ENCODE results near the gene PHOX2A. TPM values are rescaled to one million over a fixed set of nuclear protein-coding genes. Genes with fewer than 3 reads are reported as not detected.
A peak's percentile ranks its signal among the peaks of the same experiment; 100 is the strongest.

The PHOX2A gene
- total RNA-seq, 1 experiment from 2014 or later = not detected

DNA sequence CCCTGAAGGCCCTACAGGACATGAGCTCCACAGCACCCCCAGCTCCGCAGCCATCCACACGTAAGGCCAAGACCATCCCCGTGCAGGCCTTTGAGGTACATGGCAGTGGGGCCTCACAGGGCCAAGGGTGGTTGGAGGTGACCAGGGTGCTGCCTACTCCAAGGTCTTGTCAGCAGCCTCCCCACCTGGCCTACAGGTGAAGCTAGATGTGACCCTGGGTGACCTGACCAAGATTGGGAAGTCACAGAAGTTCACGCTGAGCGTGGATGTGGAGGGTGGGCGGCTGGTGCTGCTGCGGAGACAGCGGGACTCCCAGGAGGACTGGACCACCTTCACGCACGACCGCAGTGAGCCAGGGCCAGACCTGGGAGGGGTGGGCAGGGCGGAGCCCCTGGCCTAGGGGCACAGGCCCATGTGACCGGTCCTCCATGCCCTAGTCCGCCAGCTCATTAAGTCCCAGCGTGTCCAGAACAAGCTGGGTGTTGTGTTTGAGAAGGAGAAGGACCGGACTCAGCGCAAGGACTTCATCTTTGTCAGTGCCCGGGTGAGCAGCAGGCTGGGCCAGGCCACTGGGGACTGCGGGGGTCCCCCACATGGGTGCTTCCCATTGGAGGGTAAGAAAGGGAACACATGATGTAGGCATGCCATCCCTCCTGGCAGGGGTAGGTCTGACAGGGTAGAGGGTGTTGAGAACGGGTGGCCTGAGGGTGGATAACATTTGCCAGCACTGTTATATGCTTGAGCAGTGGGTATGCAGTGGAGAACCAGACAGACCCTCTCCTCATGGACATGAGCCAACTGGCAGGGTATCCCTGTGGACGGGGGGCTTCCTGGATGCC is 13.8 kb downstream of the PHOX2A start:
- TSS peak; percentile 4 for BruUV-seq (replicated peaks)

DNA sequence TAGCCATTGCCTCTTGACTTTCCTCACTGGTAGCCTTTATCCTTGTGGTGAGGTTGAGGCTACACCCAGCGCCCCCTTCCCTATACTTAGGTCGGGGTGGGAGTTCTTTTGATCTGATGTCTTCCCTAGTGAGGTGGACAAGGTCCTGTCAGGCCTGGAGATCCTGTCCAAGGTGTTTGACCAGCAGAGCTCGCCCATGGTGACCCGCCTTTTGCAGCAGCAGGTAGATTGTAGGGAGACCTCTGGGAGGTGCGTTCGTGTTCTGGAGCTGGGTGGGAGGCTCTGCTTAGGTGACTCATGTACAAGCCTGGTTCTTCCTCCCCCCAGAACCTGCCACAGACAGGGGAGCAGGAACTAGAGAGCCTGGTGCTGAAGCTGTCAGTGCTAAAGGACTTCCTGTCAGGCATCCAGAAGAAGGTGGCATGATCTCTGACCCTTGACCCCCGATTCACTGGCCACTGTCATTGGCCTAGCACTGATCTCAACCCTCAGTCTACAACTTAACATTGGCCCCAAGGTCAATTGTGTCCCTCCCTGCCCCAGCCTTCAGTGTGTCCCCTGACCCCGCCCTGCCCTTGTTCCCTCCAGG is 14.5 kb downstream of the PHOX2A start:
- Histone ChIP-seq H3F3A (ENCODE audit: low read length, unreplicated experiment) (no peaks in the 10 kb centered on the region), H3K27ac (ENCODE audit: low read length) (no peak overlapping the region), H3K4me2 (ENCODE audit: low read length) (no peak overlapping the region), H3K79me2 (ENCODE audit: low read length) (peaks cover 31% of the 10 kb centered on the region), H3K4me3 (ENCODE audit: low read length) (no peak overlapping the region), H3K9me3 (ENCODE audit: low read length) (no peaks in the 10 kb centered on the region), H4K20me1 (ENCODE audit: low read length) (no peaks in the 10 kb centered on the region), H3K27me3 (ENCODE audit: low read length) (no peaks in the 10 kb centered on the region), H3K4me1 (ENCODE audit: insufficient read depth, low read length) (peaks cover 8% of the 10 kb centered on the region), H3K9ac (ENCODE audit: low read length) (no peak overlapping the region), H3K36me3 (ENCODE audit: low read depth, low read length) (peaks cover 55% of the 10 kb centered on the region), H3K9me2 (replicated peaks; ENCODE audit: low read length) (no peaks in the 10 kb centered on the region), H2AFZ (ENCODE audit: low read length) (no peak overlapping the region)
- DNase-seq (no peak), ATAC-seq (no peak)
- ChIA-PET CTCF (no interaction called here), POLR2A (ENCODE audit: unreplicated experiment) (no interaction called here)
- BruUV-seq (replicated peaks) = no TSS peak
- TF ChIP-seq CTCF (conservative IDR thresholded peaks at IDR 0.05; ENCODE audit: low read depth, low read length) = no peak
- TF ChIP-seq EZH2phosphoT487 (IDR thresholded peaks at IDR 0.05; ENCODE audit: borderline replicate concordance, low read length) = no peak
- TF ChIP-seq EZH2 (IDR thresholded peaks at IDR 0.05; ENCODE audit: low read length, unreplicated experiment) = no peak
- intact Hi-C loops (cut with micrococcal nuclease) = no loop called here

More for the DNA sequence above, 13.8 kb downstream of the PHOX2A start:
- ChIA-PET CTCF (no interaction called here), POLR2A (ENCODE audit: unreplicated experiment) (no interaction called here)
- Histone ChIP-seq H3K9ac (ENCODE audit: low read length) (no peak overlapping the region), H3K36me3 (ENCODE audit: low read depth, low read length) (peaks cover 55% of the 10 kb centered on the region), H3K27me3 (ENCODE audit: low read length) (no peaks in the 10 kb centered on the region), H4K20me1 (ENCODE audit: low read length) (no peaks in the 10 kb centered on the region), H3K9me3 (ENCODE audit: low read length) (no peaks in the 10 kb centered on the region), H3K4me3 (ENCODE audit: low read length) (no peak overlapping the region), H3F3A (ENCODE audit: low read length, unreplicated experiment) (no peaks in the 10 kb centered on the region), H2AFZ (ENCODE audit: low read length) (no peak overlapping the region), H3K4me2 (ENCODE audit: low read length) (no peak overlapping the region), H3K79me2 (ENCODE audit: low read length) (peaks cover 26% of the 10 kb centered on the region), H3K27ac (ENCODE audit: low read length) (no peak overlapping the region), H3K4me1 (ENCODE audit: insufficient read depth, low read length) (peaks cover 7% of the 10 kb centered on the region), H3K9me2 (replicated peaks; ENCODE audit: low read length) (no peaks in the 10 kb centered on the region)
- intact Hi-C loops (cut with micrococcal nuclease) = no loop called here
- ATAC-seq (no peak), DNase-seq (no peak)
- no peak for TF ChIP-seq EZH2phosphoT487 (IDR thresholded peaks at IDR 0.05; ENCODE audit: borderline replicate concordance, low read length)
- no peak for TF ChIP-seq CTCF (conservative IDR thresholded peaks at IDR 0.05; ENCODE audit: low read depth, low read length)
- no peak for TF ChIP-seq EZH2 (IDR thresholded peaks at IDR 0.05; ENCODE audit: low read length, unreplicated experiment)

GRCh38 chr11:72228844-72229231 is 15.1 kb downstream of the PHOX2A start:
- peaks cover 37% of the 10 kb centered on the region for H3K79me2 ChIP-seq (ENCODE audit: low read length)
- CTCF ChIA-PET = no interaction called here
- ATAC-seq = no peak

More at GRCh38 chr11:72228844-72229231, 15.1 kb downstream of the PHOX2A start:
- Histone ChIP-seq H4K20me1 (ENCODE audit: low read length) (no peaks in the 10 kb centered on the region), H3K4me3 (ENCODE audit: low read length) (no peak overlapping the region), H3K4me2 (ENCODE audit: low read length) (no peak overlapping the region), H3K27me3 (ENCODE audit: low read length) (no peaks in the 10 kb centered on the region), H2AFZ (ENCODE audit: low read length) (no peak overlapping the region), H3F3A (ENCODE audit: low read length, unreplicated experiment) (no peaks in the 10 kb centered on the region), H3K9me3 (ENCODE audit: low read length) (no peaks in the 10 kb centered on the region), H3K4me1 (ENCODE audit: insufficient read depth, low read length) (peaks cover 8% of the 10 kb centered on the region), H3K27ac (ENCODE audit: low read length) (no peak overlapping the region), H3K9me2 (replicated peaks; ENCODE audit: low read length) (no peaks in the 10 kb centered on the region), H3K36me3 (ENCODE audit: low read depth, low read length) (peaks cover 54% of the 10 kb centered on the region), H3K9ac (ENCODE audit: low read length) (no peak overlapping the region)
- BruUV-seq (replicated peaks) = no TSS peak
- no peak for DNase-seq
- intact Hi-C loops (cut with micrococcal nuclease) = no loop called here
- no peak for TF ChIP-seq EZH2 (IDR thresholded peaks at IDR 0.05; ENCODE audit: low read length, unreplicated experiment)
- no peak for TF ChIP-seq EZH2phosphoT487 (IDR thresholded peaks at IDR 0.05; ENCODE audit: borderline replicate concordance, low read length)
- no peak for TF ChIP-seq CTCF (conservative IDR thresholded peaks at IDR 0.05; ENCODE audit: low read depth, low read length)
- POLR2A ChIA-PET (ENCODE audit: unreplicated experiment) = no interaction called here
